Stimulated activated CD8-positive, alpha-beta memory T cell treated with anti-CD3 and anti-CD28 coated beads, Interleukin-7, amount 100 ng/mL, for 4 hours (primary cell): ENCODE data around the gene GREB1.

Experiments
- DNase-seq, 2 donors: peaks; one replicate each; pipeline ENCODE4 v3.0.0-alpha.2; 2020; ENCODE audit warnings: low read depth in 2 of 2

The GREB1 gene

GRCh38 chr2:11665028-11665427 is 131.2 kb downstream of the GREB1 start:
- no peak for DNase-seq

GRCh38 chr2:11665510-11666362 is 131.9 kb downstream of the GREB1 start:
- no peak for DNase-seq

GRCh38 chr2:11667194-11667593 is 133.3 kb downstream of the GREB1 start:
- no peak for DNase-seq

GRCh38 chr2:11667866-11668637 is 134.2 kb downstream of the GREB1 start:
- no peak for DNase-seq

GRCh38 chr2:11669454-11670291 is 135.8 kb downstream of the GREB1 start, which contains the start of gene NTSR2:
NTSR2 (minus strand) TSS chr2:11670195; CDS start chr2:11670129, 66 bp downstream.
- DNase-seq = no peak

- no peak for DNase-seq
Measured at GRCh38 chr2:11672407-11672806, 138.6 kb downstream of the GREB1 start.

- DNase-seq = no peak
Measured at GRCh38 chr2:11674983-11675382, 141.1 kb downstream of the GREB1 start.

GRCh38 chr2:11675423-11676112 is 141.7 kb downstream of the GREB1 start:
- no peak for DNase-seq

GRCh38 chr2:11676640-11677039 is 142.8 kb downstream of the GREB1 start:
- no peak for DNase-seq

- DNase-seq = no peak
Measured at GRCh38 chr2:11677136-11678055, 143.6 kb downstream of the GREB1 start.

GRCh38 chr2:11678306-11678960 is 144.6 kb downstream of the GREB1 start:
- no peak for DNase-seq

GRCh38 chr2:11679016-11679415 is 145.2 kb downstream of the GREB1 start:
- no peak for DNase-seq

- DNase-seq = no peak
Measured at GRCh38 chr2:11679486-11680181, 145.8 kb downstream of the GREB1 start.

- no peak for DNase-seq
Measured at GRCh38 chr2:11680182-11680900, 146.5 kb downstream of the GREB1 start.

- DNase-seq = no peak
Measured at GRCh38 chr2:11680901-11681721, 147.3 kb downstream of the GREB1 start.

GRCh38 chr2:11681722-11682589 is 148.1 kb downstream of the GREB1 start:
- DNase-seq = no peak

GRCh38 chr2:11682590-11682915 is 148.7 kb downstream of the GREB1 start:
- DNase-seq = no peak
